Measurements from ENCODE around the gene TMEM107. TPM values are rescaled to one million over a fixed set of nuclear protein-coding genes. Genes with fewer than 3 reads are reported as not detected.

Gene TMEM107
- total RNA-seq, 2 experiments from 2014 or later: 27.6 to 31.5 TPM

GRCh38 chr17:8143581-8144400, 32.4 kb downstream of the TMEM107 start:
- Mint-ChIP-seq H3K36me3 (ENCODE audit: low read depth) (peaks cover 38% of the 10 kb centered on the region), H3K27ac (no peak overlapping the region), H3K4me1 (ENCODE audit: low read depth) (peaks cover 11% of the 10 kb centered on the region), H3K9me3 (no peaks in the 10 kb centered on the region), H3K27me3 (ENCODE audit: low read depth) (no peaks in the 10 kb centered on the region), H3K4me3 (no peak overlapping the region)
- CTCF ChIA-PET: interaction anchor here (0.6 kb wide), 1 partner anchor 10 kb away, joined by 8 read pairs; no protein-coding TSS in a partner anchor
- intact Hi-C loops (cut with micrococcal nuclease): no loop called here
- DNase-seq: no peak

GRCh38 chr17:8142887-8143580, 33.1 kb downstream of the TMEM107 start:
- DNase-seq: no peak

GRCh38 chr17:8142158-8142886, 33.9 kb downstream of the TMEM107 start:
- peaks cover 34% of the 10 kb centered on the region for H3K36me3 Mint-ChIP-seq (ENCODE audit: low read depth)
- intact Hi-C loops (cut with micrococcal nuclease): no loop called here
- no peak overlapping the region for H3K27ac Mint-ChIP-seq
- no peak for DNase-seq
- H3K4me3 Mint-ChIP-seq: no peak overlapping the region
- peaks cover 11% of the 10 kb centered on the region for H3K4me1 Mint-ChIP-seq (ENCODE audit: low read depth)
- CTCF ChIA-PET: no interaction called here
- H3K9me3 Mint-ChIP-seq: no peaks in the 10 kb centered on the region
- no peaks in the 10 kb centered on the region for H3K27me3 Mint-ChIP-seq (ENCODE audit: low read depth)

More at GRCh38 chr17:8142887-8143580, 33.1 kb downstream of the TMEM107 start:
- no peak overlapping the region for H3K27ac Mint-ChIP-seq
- intact Hi-C loops (cut with micrococcal nuclease): no loop called here
- H3K4me1 Mint-ChIP-seq (ENCODE audit: low read depth): peaks cover 11% of the 10 kb centered on the region
- H3K4me3 Mint-ChIP-seq: no peak overlapping the region
- H3K9me3 Mint-ChIP-seq: no peaks in the 10 kb centered on the region
- CTCF ChIA-PET: interaction anchor here (0.6 kb wide), 1 partner anchor 9 kb away, joined by 8 read pairs; no protein-coding TSS in a partner anchor
- peaks cover 38% of the 10 kb centered on the region for H3K36me3 Mint-ChIP-seq (ENCODE audit: low read depth)
- no peaks in the 10 kb centered on the region for H3K27me3 Mint-ChIP-seq (ENCODE audit: low read depth)

GRCh38 chr17:8141741-8142140, 34.4 kb downstream of the TMEM107 start:
- Mint-ChIP-seq H3K4me1 (ENCODE audit: low read depth) (peaks cover 12% of the 10 kb centered on the region), H3K27me3 (ENCODE audit: low read depth) (no peaks in the 10 kb centered on the region), H3K9me3 (no peaks in the 10 kb centered on the region), H3K27ac (no peak overlapping the region), H3K36me3 (ENCODE audit: low read depth) (peaks cover 32% of the 10 kb centered on the region), H3K4me3 (no peak overlapping the region)
- CTCF ChIA-PET: interaction anchor here (1.1 kb wide), 3 partner anchors 15 to 67 kb away, joined by 3 to 4 read pairs (median 4); no protein-coding TSS in a partner anchor
- DNase-seq: no peak
- intact Hi-C loops (cut with micrococcal nuclease): no loop called here

GRCh38 chr17:8141045-8141444, 35.1 kb downstream of the TMEM107 start:
- Mint-ChIP-seq H3K27me3 (ENCODE audit: low read depth) (no peaks in the 10 kb centered on the region), H3K9me3 (no peaks in the 10 kb centered on the region), H3K4me3 (no peak overlapping the region), H3K36me3 (ENCODE audit: low read depth) (peaks cover 26% of the 10 kb centered on the region), H3K27ac (no peak overlapping the region), H3K4me1 (ENCODE audit: low read depth) (peaks cover 13% of the 10 kb centered on the region)
- CTCF ChIA-PET: interaction anchor here (1.1 to 4.6 kb wide), 4 partner anchors 15 to 67 kb away, joined by 3 to 29 read pairs (median 4); partner anchors contain the start of gene HES7
- no peak for DNase-seq
- intact Hi-C loops (cut with micrococcal nuclease): no loop called here

- H3K4me3 Mint-ChIP-seq: no peak overlapping the region
- H3K9me3 Mint-ChIP-seq: no peaks in the 10 kb centered on the region
- CTCF ChIA-PET: interaction anchor here (0.6 to 4.7 kb wide), 7 partner anchors 8 to 66 kb away, joined by 3 to 48 read pairs (median 4); partner anchors contain the start of gene HES7
- intact Hi-C loops (cut with micrococcal nuclease): no loop called here
- H3K27me3 Mint-ChIP-seq (ENCODE audit: low read depth): no peaks in the 10 kb centered on the region
- peaks cover 13% of the 10 kb centered on the region for H3K4me1 Mint-ChIP-seq (ENCODE audit: low read depth)
- H3K36me3 Mint-ChIP-seq (ENCODE audit: low read depth): peaks cover 24% of the 10 kb centered on the region
- DNase-seq: no peak
- peak overlapping the region; percentile 17 for H3K27ac Mint-ChIP-seq
Measured at GRCh38 chr17:8140065-8141029, 35.8 kb downstream of the TMEM107 start.

- intact Hi-C loops (cut with micrococcal nuclease): loop anchor here (1.0 to 5.0 kb wide), 13 partner anchors 12 to 298 kb away; partner anchors contain the start of genes CTC1, NDEL1 and RPL26
- no peak overlapping the region for H3K4me3 Mint-ChIP-seq
- peak; percentile 98 for DNase-seq
- peaks cover 22% of the 10 kb centered on the region for H3K36me3 Mint-ChIP-seq (ENCODE audit: low read depth)
- peaks cover 13% of the 10 kb centered on the region for H3K4me1 Mint-ChIP-seq (ENCODE audit: low read depth)
- no peaks in the 10 kb centered on the region for H3K27me3 Mint-ChIP-seq (ENCODE audit: low read depth)
- CTCF ChIA-PET: interaction anchor here (0.6 to 4.7 kb wide), 16 partner anchors 9 to 162 kb away, joined by 3 to 48 read pairs (median 4); partner anchors contain the start of genes ALOXE3 and HES7
- no peak overlapping the region for H3K27ac Mint-ChIP-seq
- H3K9me3 Mint-ChIP-seq: no peaks in the 10 kb centered on the region
Measured at GRCh38 chr17:8138672-8139371, 37.4 kb downstream of the TMEM107 start.

GRCh38 chr17:8138374-8138671, 37.9 kb downstream of the TMEM107 start:
- Mint-ChIP-seq H3K27me3 (ENCODE audit: low read depth) (no peaks in the 10 kb centered on the region), H3K4me3 (no peak overlapping the region), H3K9me3 (no peaks in the 10 kb centered on the region), H3K27ac (no peak overlapping the region), H3K36me3 (ENCODE audit: low read depth) (peaks cover 19% of the 10 kb centered on the region), H3K4me1 (ENCODE audit: low read depth) (peaks cover 13% of the 10 kb centered on the region)
- DNase-seq: no peak
- CTCF ChIA-PET: interaction anchor here (0.9 to 4.7 kb wide), 10 partner anchors 12 to 163 kb away, joined by 3 to 48 read pairs (median 8); partner anchors contain the start of genes ALOXE3 and HES7
- intact Hi-C loops (cut with micrococcal nuclease): loop anchor here (1.0 to 5.0 kb wide), 7 partner anchors 13 to 299 kb away; partner anchors contain the start of genes NDEL1 and RPL26

- CTCF ChIA-PET: interaction anchor here (0.6 to 4.7 kb wide), 14 partner anchors 11 to 163 kb away, joined by 3 to 48 read pairs (median 4); partner anchors contain the start of genes ALOXE3 and HES7
- Mint-ChIP-seq H3K27me3 (ENCODE audit: low read depth) (no peaks in the 10 kb centered on the region), H3K4me3 (no peak overlapping the region), H3K9me3 (no peaks in the 10 kb centered on the region), H3K36me3 (ENCODE audit: low read depth) (peaks cover 15% of the 10 kb centered on the region), H3K4me1 (ENCODE audit: low read depth) (peaks cover 13% of the 10 kb centered on the region), H3K27ac (no peak overlapping the region)
- DNase-seq: no peak
- intact Hi-C loops (cut with micrococcal nuclease): loop anchor here (1.0 to 5.0 kb wide), 7 partner anchors 13 to 299 kb away; partner anchors contain the start of genes NDEL1 and RPL26
Measured at GRCh38 chr17:8137645-8138373, 38.4 kb downstream of the TMEM107 start.

GRCh38 chr17:8133941-8134340, 42.2 kb downstream of the TMEM107 start:
- CTCF ChIA-PET: interaction anchor here (0.6 to 2.0 kb wide), 5 partner anchors 9 to 110 kb away, joined by 3 to 8 read pairs (median 3); partner anchors contain the start of gene HES7
- Mint-ChIP-seq H3K36me3 (ENCODE audit: low read depth) (no peaks in the 10 kb centered on the region), H3K4me1 (ENCODE audit: low read depth) (peaks cover 6% of the 10 kb centered on the region), H3K27me3 (ENCODE audit: low read depth) (no peaks in the 10 kb centered on the region), H3K27ac (no peak overlapping the region), H3K4me3 (no peak overlapping the region), H3K9me3 (no peaks in the 10 kb centered on the region)
- intact Hi-C loops (cut with micrococcal nuclease): no loop called here
- DNase-seq: no peak

Data from activated naive CD4-positive, alpha-beta T cell treated with anti-CD3 and anti-CD28 coated beads for 36 hours (primary cell).